Sciatic nerve (tissue), 2 donors: ENCODE results near the gene ZBTB11. TPM values are rescaled to one million over a fixed set of nuclear protein-coding genes. Genes with fewer than 3 reads are reported as not detected.
"Not testable (repeated sequence)": the region's sequence is repeated elsewhere in the genome, so short reads cannot be mapped to it uniquely, and the experiment has no call there.

Experiments
- ATAC-seq: fragments of 200-7000 bp; cut with Tn5 transposase; one replicate; pipeline ENCODE4 v1.9.1; 2020; ENCODE audit warnings: mild to moderate bottlenecking, moderate library complexity
- DNase-seq: peaks from one replicate; pipeline ENCODE4 v3.0.0-alpha.2; 2020; ENCODE audit warnings: low spot score
- intact Hi-C: fragments of 100-400 bp; cut with DNase I; formaldehyde crosslinking; loops from one replicate; pipeline ENCODE4 v1.14.2; 2022
- total RNA-seq: library from RNA; stranded (reverse); fragmentation: NEBNext Ultra II Directional; extraction: Animal tissue kit (Norgen Biotek cat#: 25700); gene quantifications from one replicate; pipeline ENCODE4 v1.2.1, GENCODE V29; 2021
- donor health status: DM: no; HTN: no; CAD: no.
- donor health status: DM: no; HTN: no; CAD: no.

The ZBTB11 gene
- total RNA-seq, 1 donor from 2014 or later = 23.2 TPM

- intact Hi-C loops, ATAC-seq, DNase-seq: not testable (repeated sequence)
These were observed 17.9 kb upstream of the ZBTB11 start for GRCh38 chr3:101694836-101695235.

GRCh38 chr3:101693540-101693939, 16.6 kb upstream of the ZBTB11 start:
- DNase-seq, intact Hi-C loops: not testable (repeated sequence)
- ATAC-seq = peak; percentile 46

- DNase-seq, ATAC-seq, intact Hi-C loops: not testable (repeated sequence)
These were observed 15.0 kb upstream of the ZBTB11 start for GRCh38 chr3:101691685-101692671.

DNA sequence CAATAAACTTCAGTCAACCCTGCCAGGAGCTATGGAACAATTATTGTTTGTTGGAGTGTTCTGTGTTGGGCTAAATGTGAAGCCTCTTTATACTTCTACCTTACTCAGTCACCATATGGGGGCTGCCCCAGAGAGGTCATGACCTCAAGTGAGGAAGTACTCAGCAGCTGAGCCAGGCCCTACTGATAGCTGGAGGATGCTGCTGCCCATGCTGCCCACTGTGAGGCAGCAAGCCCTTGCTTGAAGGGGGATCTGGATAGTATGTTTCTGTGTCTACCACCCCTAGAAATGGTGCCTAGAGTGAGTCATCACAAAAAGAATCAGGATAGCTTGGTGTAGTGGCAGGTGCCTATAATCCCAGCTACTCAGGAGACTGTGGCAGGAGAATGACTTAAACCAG, 14.0 kb upstream of the ZBTB11 start:
- ATAC-seq (no peak), DNase-seq (no peak)
- intact Hi-C loops = no loop called here

- no peak for DNase-seq
- no peak for ATAC-seq
- intact Hi-C loops = no loop called here
These were observed 12.4 kb upstream of the ZBTB11 start for GRCh38 chr3:101689286-101689685.

- ATAC-seq = peak; percentile 6
- no peak for DNase-seq
- intact Hi-C loops = no loop called here
These were observed 10.4 kb upstream of the ZBTB11 start for GRCh38 chr3:101687142-101687931.

- intact Hi-C loops = no loop called here
- DNase-seq (no peak), ATAC-seq (peak; percentile 6)
These were observed 9.0 kb upstream of the ZBTB11 start for GRCh38 chr3:101685870-101686307.

DNA sequence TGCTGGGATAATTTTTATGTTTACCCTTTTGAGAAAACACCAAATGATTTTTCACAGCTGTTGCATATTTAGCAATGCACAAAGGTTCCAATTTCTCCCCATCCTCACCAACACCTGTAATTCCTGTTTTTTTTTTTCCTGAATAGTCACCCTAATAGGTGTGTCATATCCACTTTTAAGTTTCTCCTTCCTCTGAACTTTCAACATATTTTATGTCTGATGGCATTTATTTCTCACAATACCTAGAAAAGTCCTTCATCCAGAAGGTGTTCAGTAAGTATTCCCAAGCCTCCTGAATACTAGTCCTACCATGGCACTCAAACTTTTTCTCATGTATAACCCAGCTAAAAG, 8.1 kb upstream of the ZBTB11 start:
- DNase-seq (no peak), ATAC-seq (no peak)
- intact Hi-C loops = no loop called here

- no peak for DNase-seq
- intact Hi-C loops = no loop called here
- no peak for ATAC-seq
These were observed 3.5 kb upstream of the ZBTB11 start for GRCh38 chr3:101680466-101680865.

- intact Hi-C loops, DNase-seq, ATAC-seq: not testable (repeated sequence)
These were observed 1.9 kb upstream of the ZBTB11 start for GRCh38 chr3:101678837-101679236.

DNA sequence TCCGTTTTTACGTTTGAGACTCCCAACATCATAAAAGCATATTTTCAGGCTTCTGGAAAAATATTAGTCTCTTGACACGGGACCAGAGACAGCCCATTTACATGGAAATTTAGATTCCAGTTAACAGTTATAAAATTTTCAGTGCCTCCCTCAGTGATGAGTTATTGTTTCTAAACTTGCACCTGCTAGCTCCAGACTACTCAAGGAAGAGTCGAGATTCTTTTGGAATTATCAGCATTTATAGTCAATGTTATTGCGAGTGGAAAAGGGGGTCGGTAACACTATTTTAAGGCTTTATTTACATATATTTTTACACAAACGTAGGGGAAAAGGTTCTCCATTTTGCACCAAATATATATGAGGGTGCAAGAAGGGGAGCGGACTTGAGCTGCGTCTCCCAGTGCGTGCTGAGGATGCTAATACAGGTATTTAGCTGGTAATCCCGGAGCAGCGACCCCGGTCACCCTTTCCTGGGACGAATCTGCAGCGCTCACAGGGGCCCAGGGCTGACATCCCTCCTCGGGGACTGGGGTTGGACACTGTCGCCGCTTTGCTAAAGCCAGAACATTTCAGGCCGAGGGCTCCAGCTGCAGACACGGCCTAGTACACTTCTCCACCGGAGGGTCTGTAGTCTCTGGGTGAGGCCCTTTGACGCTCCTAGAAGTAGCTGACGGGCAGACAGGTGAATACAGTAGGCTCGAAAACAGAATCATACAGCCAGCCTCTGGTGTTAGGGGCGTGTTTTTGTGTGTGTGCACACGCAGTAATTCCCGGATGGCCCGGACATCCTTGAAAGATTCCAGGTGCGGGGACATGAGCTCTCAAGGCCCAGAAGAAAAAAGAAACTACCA, 729 bp upstream of the ZBTB11 start:
- DNase-seq (no peak), ATAC-seq (no peak)
- intact Hi-C loops = no loop called here

DNA sequence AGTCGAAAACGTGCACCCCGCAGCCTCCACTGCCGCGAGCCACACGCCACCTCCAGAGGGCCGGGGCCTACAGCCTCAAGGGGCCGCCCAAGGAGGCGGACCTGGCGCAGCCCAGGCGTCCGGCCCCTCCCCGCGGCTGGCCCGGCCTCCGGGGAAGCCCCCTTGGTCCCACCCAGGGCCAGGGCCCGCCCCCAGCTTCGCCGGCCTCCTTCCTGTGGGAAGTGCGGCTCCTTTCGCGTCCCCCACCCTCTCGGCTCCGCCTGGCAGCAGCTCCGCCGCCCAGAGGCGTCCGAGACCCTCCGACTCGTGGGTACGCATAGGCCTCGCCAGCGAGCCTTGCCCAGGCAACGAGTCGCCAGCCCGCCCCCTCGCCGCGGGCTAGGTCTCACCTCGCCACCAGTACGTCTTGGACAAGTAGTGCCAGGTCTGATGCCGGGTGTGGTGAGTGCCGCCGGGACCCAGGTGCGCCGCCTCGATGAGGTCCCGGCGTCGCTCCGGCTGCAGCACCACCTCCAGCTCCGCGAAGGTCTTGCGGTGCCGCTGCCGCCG, 642 bp downstream of the ZBTB11 start:
- peak; percentile 97 for DNase-seq
- intact Hi-C loops = no loop called here
- ATAC-seq = peak; percentile 96

DNA sequence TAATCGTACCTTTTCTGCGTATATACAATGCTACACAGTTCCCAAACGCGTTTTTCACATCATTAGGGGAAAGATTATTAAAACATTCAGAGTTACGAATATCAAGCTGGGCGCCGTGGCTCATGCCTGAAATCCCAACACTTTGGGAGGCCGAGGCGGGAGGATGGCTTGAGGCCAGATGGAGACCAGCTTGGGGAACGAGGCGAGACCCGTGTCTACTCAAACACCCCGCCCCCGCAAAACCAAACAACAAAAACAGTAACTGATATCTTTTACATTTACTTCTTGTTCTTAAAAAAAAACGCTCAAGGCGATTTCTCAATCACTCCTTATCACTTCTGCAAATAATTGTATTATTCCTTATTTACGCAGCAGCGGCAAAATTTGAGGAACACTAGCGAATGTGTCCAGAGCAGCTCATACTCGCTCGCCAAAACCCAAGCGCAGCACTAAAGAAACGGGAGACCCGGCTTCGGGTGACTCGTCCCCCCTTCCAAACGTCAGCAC, 1.2 kb downstream of the ZBTB11 start:
- intact Hi-C loops = no loop called here
- DNase-seq (peak; percentile 78), ATAC-seq (no peak)

- ATAC-seq = no peak
- intact Hi-C loops = no loop called here
- DNase-seq = no peak
These were observed 2.4 kb downstream of the ZBTB11 start for GRCh38 chr3:101674518-101674917.

GRCh38 chr3:101673953-101674352, 3.0 kb downstream of the ZBTB11 start:
- no peak for DNase-seq
- no peak for ATAC-seq
- intact Hi-C loops = no loop called here

DNA sequence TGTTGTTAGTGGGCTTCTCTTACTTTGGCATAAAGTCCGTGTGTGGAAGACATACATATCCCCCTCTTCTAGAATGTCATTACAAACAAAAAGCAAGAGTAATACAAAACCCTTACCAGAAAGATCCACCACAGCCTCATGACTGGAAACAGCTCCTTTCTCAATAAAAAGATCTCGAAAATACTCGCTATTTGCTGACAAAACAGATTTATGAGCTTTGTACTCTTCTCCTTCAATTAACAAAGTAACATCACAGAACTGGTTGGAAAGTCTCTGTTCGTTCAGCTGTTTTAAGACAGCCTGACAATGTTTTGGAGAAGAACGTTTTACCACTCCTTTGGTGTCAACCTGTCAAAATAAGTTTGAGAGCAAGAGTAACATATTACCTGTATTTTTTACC, 5.9 kb downstream of the ZBTB11 start:
- intact Hi-C loops = no loop called here
- DNase-seq = no peak
- no peak for ATAC-seq

GRCh38 chr3:101667844-101668243, 9.1 kb downstream of the ZBTB11 start:
- no peak for DNase-seq
- intact Hi-C loops = no loop called here
- ATAC-seq = no peak

GRCh38 chr3:101667331-101667730, 9.6 kb downstream of the ZBTB11 start:
- intact Hi-C loops = no loop called here
- ATAC-seq (no peak), DNase-seq (no peak)

DNA sequence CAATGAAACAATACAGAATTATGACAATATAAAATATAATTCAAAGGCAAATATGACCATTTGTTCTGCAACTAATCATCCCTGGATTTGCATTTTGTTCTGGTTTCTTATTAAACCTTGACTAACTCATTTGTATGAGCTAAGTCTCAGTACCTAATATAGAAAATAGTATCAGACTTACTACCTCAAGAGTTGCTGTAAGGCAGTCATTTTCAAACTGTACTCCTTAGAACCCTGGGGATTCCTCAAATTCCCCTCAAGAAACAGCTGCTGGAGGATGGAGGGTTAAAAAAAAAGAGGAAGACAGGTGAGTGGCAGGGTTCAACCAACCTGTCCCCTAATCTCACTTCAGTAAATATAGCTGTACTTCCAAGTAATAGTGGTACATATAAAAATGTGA, 11.1 kb downstream of the ZBTB11 start:
- no peak for ATAC-seq
- intact Hi-C loops = no loop called here
- DNase-seq = no peak
